Thoracic aorta (tissue), 2 donors: ENCODE data around the gene VASN. TPM values are rescaled to one million over a fixed set of nuclear protein-coding genes. Genes with fewer than 3 reads are reported as not detected.

ENCODE experiments used
- ATAC-seq: fragments of 150-250 bp; one replicate; pipeline ENCODE4 v1.8.0; 2017; ENCODE audit warnings: low read depth; ENCODE audit not compliant: insufficient number of reproducible peaks, low FRiP score
- DNase-seq: peaks from one replicate; pipeline ENCODE4 v3.0.0-alpha.2; 2020; ENCODE audit warnings: low spot score
- H3K27ac ChIP-seq, 2 donors: fragments of 200-600 bp; sonication (generic); 1 replicate in 1 of 2; 2 replicates in 1 of 2; pipeline ENCODE4 v1.5.1; 2016; ENCODE audit warnings: mild to moderate bottlenecking in 2 of 2, moderate library complexity in 2 of 2
- H3K27me3 ChIP-seq: fragments of 200-600 bp; sonication (generic); replicated peaks from 2 replicates; pipeline ENCODE4 v1.6.0; 2016; ENCODE audit warnings: mild to moderate bottlenecking; ENCODE audit not compliant: insufficient read depth
- H3K36me3 ChIP-seq: fragments of 200-600 bp; sonication (generic); one replicate; pipeline ENCODE4 v1.5.1; 2016
- H3K4me1 ChIP-seq, 2 donors: fragments of 200-600 bp; sonication (generic); 1 replicate in 1 of 2; 2 replicates in 1 of 2; pipeline versions ENCODE4 v1.5.1 to v1.6.0; 2016; ENCODE audit warnings: low read depth in 2 of 2, mild to moderate bottlenecking in 1 of 2; ENCODE audit not compliant: control insufficient read depth in 1 of 2
- H3K4me3 ChIP-seq: fragments of 200-600 bp; sonication (generic); 2 replicates; pipeline ENCODE4 v1.5.1; 2016; ENCODE audit warnings: mild to moderate bottlenecking
- H3K9me3 ChIP-seq: fragments of 200-600 bp; sonication (generic); 2 replicates; pipeline ENCODE4 v1.5.1; 2016
- total RNA-seq, 2 donors: library from RNA; depleted of rRNA; stranded (reverse); fragments of >200 nt; gene quantifications; one replicate each; pipeline versions ENCODE4 v1.1.0 to v1.2.3, GENCODE V29; 2016
- TF ChIP-seq, protein P1 (sequence below): fragments of 200-600 bp; sonication (generic); IDR thresholded peaks from one replicate; pipeline ENCODE4 v1.5.1; 2019; ENCODE audit warnings: antibody characterized with exemption

Gene VASN
- total RNA-seq, 2 donors from 2014 or later = 197 to 217 TPM

DNA sequence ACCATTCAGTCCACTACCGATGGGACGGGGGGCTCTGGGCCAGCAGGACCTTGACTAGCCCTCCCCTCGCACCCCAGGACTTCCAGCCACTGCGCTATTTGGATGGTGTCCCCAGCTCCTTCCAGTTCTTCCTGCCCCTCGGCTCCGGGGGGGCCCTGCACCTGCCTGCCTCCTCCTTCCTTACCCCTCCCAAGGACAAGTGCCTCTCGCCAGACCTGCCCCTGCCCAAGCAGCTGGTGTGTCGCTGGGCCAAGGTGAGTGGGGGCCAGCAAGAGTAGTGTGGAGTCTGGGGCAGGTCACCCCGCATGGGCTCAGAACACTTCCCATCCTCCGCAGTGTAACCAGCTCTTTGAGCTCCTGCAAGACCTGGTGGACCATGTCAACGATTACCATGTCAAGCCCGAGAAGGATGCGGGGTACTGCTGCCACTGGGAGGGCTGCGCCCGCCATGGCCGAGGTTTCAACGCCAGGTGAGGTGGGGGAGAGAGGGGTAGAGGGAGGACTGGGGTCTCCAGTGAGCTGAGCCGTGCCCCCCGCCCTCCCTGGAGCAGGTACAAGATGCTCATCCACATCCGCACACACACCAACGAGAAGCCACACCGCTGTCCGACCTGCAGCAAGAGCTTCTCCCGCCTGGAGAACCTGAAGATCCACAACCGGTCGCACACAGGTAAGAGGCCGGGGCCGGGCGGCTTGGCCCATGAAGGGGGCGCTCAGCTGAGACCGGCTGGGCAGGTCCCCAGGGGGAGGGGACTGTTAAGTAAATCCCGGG is 36.7 kb upstream of the VASN start:
- H3K4me1 ChIP-seq = peaks cover 0 to 14% of the 10 kb centered on the region in 2 donors
- ATAC-seq (no peak), DNase-seq (no peak)
- H3K36me3 ChIP-seq = peaks cover 43% of the 10 kb centered on the region
- TF ChIP-seq, protein P1, sequence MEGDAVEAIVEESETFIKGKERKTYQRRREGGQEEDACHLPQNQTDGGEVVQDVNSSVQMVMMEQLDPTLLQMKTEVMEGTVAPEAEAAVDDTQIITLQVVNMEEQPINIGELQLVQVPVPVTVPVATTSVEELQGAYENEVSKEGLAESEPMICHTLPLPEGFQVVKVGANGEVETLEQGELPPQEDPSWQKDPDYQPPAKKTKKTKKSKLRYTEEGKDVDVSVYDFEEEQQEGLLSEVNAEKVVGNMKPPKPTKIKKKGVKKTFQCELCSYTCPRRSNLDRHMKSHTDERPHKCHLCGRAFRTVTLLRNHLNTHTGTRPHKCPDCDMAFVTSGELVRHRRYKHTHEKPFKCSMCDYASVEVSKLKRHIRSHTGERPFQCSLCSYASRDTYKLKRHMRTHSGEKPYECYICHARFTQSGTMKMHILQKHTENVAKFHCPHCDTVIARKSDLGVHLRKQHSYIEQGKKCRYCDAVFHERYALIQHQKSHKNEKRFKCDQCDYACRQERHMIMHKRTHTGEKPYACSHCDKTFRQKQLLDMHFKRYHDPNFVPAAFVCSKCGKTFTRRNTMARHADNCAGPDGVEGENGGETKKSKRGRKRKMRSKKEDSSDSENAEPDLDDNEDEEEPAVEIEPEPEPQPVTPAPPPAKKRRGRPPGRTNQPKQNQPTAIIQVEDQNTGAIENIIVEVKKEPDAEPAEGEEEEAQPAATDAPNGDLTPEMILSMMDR = no peak
- no peaks in the 10 kb centered on the region for H3K9me3 ChIP-seq
- no peaks in the 10 kb centered on the region for H3K27me3 ChIP-seq
- no peak overlapping the region for H3K27ac ChIP-seq
- H3K4me3 ChIP-seq = no peak overlapping the region

DNA sequence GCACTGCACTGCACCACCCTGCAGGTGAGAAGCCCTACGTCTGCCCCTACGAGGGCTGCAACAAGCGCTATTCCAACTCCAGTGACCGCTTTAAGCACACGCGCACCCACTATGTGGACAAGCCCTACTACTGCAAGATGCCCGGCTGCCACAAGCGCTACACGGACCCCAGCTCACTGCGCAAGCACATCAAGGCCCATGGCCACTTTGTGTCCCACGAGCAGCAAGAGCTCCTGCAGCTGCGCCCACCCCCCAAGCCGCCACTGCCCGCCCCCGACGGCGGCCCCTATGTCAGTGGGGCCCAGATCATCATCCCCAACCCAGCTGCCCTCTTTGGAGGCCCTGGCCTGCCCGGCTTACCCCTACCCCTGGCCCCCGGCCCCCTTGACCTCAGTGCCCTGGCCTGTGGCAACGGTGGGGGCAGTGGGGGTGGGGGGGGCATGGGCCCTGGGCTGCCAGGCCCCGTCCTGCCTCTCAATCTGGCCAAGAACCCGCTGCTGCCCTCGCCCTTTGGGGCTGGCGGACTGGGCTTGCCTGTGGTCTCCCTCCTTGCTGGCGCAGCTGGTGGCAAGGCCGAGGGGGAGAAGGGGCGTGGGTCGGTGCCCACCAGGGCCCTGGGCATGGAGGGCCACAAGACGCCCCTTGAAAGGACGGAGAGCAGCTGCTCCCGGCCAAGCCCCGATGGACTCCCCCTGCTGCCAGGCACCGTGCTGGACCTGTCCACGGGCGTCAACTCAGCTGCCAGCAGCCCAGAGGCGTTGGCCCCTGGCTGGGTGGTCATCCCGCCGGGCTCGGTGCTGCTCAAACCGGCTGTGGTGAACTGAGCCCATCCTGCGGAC is 34.7 kb upstream of the VASN start:
- Histone ChIP-seq H3K4me3 (no peak overlapping the region), H3K9me3 (no peaks in the 10 kb centered on the region), H3K27ac (no peak overlapping the region), H3K27me3 (no peaks in the 10 kb centered on the region), H3K36me3 (peaks cover 49% of the 10 kb centered on the region), H3K4me1 (peaks cover 0 to 12% of the 10 kb centered on the region in 2 donors)
- DNase-seq (no peak), ATAC-seq (no peak)
- TF ChIP-seq, protein P1 = no peak

DNA sequence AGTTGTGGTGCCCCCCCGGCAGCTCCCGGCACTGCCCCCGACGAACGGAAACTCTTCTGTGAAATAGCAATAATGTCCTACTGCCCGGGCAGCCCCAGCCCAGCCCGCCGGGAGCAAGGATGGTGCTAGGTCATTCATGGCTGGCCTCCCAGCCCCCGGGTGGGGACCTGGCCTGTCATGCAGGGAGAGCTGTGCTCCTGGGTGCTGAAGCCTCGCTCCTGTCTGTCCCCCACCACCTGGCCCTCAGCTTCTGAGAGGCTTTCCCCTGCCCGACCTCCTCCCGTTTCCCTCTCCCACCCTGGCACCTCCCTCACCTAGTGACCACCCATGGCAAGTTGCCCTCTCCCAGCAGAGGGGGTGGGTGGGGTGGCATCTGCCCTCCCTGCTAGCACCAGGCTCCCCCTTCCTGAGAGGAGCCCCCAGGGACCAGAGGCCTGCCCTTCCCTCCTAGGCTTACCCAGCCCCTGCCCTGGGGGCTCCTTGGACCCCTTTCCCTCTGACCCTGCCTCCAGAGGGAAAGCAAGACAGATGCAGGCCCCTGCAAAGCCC is 34.0 kb upstream of the VASN start:
- H3K36me3 ChIP-seq = peaks cover 42% of the 10 kb centered on the region
- H3K27ac ChIP-seq = no peak overlapping the region
- no peak overlapping the region for H3K4me3 ChIP-seq
- ATAC-seq (no peak), DNase-seq (no peak)
- H3K27me3 ChIP-seq = no peaks in the 10 kb centered on the region
- no peaks in the 10 kb centered on the region for H3K9me3 ChIP-seq
- TF ChIP-seq, protein P1 = no peak
- peaks cover 0 to 12% of the 10 kb centered on the region in 2 donors for H3K4me1 ChIP-seq

DNA sequence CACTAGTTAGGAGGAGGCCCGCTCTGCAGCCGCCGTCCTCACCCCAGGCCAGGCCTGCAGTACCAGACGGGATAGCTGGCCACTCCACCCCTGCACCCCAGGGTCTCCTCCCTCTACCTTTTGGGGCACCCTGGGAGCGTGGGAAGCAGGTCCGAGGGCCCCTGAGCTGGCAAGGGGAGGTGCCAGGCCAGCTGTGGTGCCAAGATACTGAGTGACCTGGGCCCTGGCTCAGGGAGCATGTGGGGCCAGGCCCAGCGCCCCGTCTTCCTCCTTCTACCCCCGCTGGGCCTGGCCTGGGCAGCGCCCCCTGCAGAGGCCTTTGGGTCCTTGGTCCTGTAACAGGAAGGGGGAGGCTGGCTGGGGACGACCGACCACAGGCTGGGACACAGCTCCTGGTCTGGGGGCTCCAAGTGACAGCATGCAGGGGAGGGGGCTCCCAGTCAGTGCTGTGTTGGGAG is 33.5 kb upstream of the VASN start:
- no peak for ATAC-seq
- no peak for DNase-seq
- H3K27ac ChIP-seq = peak overlapping the region in 1 of 2 donors; percentile 12

More for the DNA sequence above, 33.5 kb upstream of the VASN start:
- H3K36me3 ChIP-seq = peaks cover 42% of the 10 kb centered on the region
- H3K4me1 ChIP-seq = peaks cover 0 to 12% of the 10 kb centered on the region in 2 donors
- no peaks in the 10 kb centered on the region for H3K9me3 ChIP-seq
- no peaks in the 10 kb centered on the region for H3K27me3 ChIP-seq
- no peak overlapping the region for H3K4me3 ChIP-seq
- TF ChIP-seq, protein P1 = no peak
